Left lobe of liver (tissue), 2 donors: ENCODE measurements around the gene SAMD14. TPM values are rescaled to one million over a fixed set of nuclear protein-coding genes. Genes with fewer than 3 reads are reported as not detected.

Experiments used
- ATAC-seq: fragments of 200-7000 bp; cut with Tn5 transposase; one replicate; pipeline ENCODE4 v1.9.1; 2020; ENCODE audit warnings: mild to moderate bottlenecking, moderate library complexity
- DNase-seq: peaks from one replicate; pipeline ENCODE4 v3.0.0-alpha.2; 2020; ENCODE audit warnings: low spot score
- total RNA-seq: library from RNA; stranded (reverse); gene quantifications from one replicate; pipeline ENCODE4 v1.2.1, GENCODE V29; 2021
- donor health status: DM: no; HTN: no; CAD: no; lungs with moderate emphysema.
- donor health status: DM: no; HTN: yes; CAD: no.

Gene SAMD14
- total RNA-seq, 1 donor from 2014 or later = 1.9 TPM

GRCh38 chr17:50099003-50099402 lies 31.0 kb downstream of the SAMD14 start:
- DNase-seq (no peak), ATAC-seq (no peak)

GRCh38 chr17:50098583-50098982 lies 31.4 kb downstream of the SAMD14 start:
- no peak for ATAC-seq

GRCh38 chr17:50097926-50098325 lies 32.0 kb downstream of the SAMD14 start:
- DNase-seq (no peak), ATAC-seq (no peak)

More at GRCh38 chr17:50098583-50098982, 31.4 kb downstream of the SAMD14 start:
- no peak for DNase-seq

GRCh38 chr17:50097455-50097854 lies 32.5 kb downstream of the SAMD14 start:
- ATAC-seq = no peak
- no peak for DNase-seq

- ATAC-seq (no peak), DNase-seq (no peak)
Observed at GRCh38 chr17:50096758-50097157, 33.2 kb downstream of the SAMD14 start.

GRCh38 chr17:50096092-50096491 lies 33.9 kb downstream of the SAMD14 start:
- no peak for DNase-seq

GRCh38 chr17:50095626-50096037 lies 34.3 kb downstream of the SAMD14 start:
- no peak for ATAC-seq
- DNase-seq = no peak

More at GRCh38 chr17:50096092-50096491, 33.9 kb downstream of the SAMD14 start:
- ATAC-seq = no peak

- peak; percentile 98 for DNase-seq
- ATAC-seq = peak; percentile 89
Observed at GRCh38 chr17:50094753-50095619, 35.0 kb downstream of the SAMD14 start, which contains the start of gene PDK2. Gene PDK2 (plus strand): TSS chr17:50095351. CDS start chr17:50095436, 85 bp downstream.

- ATAC-seq = peak; percentile 75
- peak; percentile 89 for DNase-seq
Observed at GRCh38 chr17:50094243-50094752, 35.7 kb downstream of the SAMD14 start.

GRCh38 chr17:50093807-50094206 lies 36.2 kb downstream of the SAMD14 start:
- no peak for ATAC-seq
- DNase-seq = no peak

GRCh38 chr17:50093246-50093645 lies 36.7 kb downstream of the SAMD14 start:
- ATAC-seq (no peak), DNase-seq (no peak)

GRCh38 chr17:50091918-50092285 lies 38.1 kb downstream of the SAMD14 start:
- no peak for DNase-seq
- ATAC-seq = no peak

GRCh38 chr17:50090971-50091917 lies 38.7 kb downstream of the SAMD14 start:
- DNase-seq = no peak
- ATAC-seq = no peak

GRCh38 chr17:50090071-50090470 lies 39.9 kb downstream of the SAMD14 start:
- ATAC-seq (no peak), DNase-seq (no peak)

- ATAC-seq (no peak), DNase-seq (no peak)
Observed at GRCh38 chr17:50088952-50089825, 40.8 kb downstream of the SAMD14 start.

- DNase-seq (no peak), ATAC-seq (no peak)
Observed at GRCh38 chr17:50087912-50088405, 42.0 kb downstream of the SAMD14 start.

- DNase-seq (no peak), ATAC-seq (peak; percentile 96)
Observed at GRCh38 chr17:50087246-50087911, 42.6 kb downstream of the SAMD14 start.

GRCh38 chr17:50081757-50082156 lies 48.2 kb downstream of the SAMD14 start:
- DNase-seq (no peak), ATAC-seq (no peak)

- DNase-seq (no peak), ATAC-seq (no peak)
Observed at GRCh38 chr17:50080827-50081226, 49.1 kb downstream of the SAMD14 start.

GRCh38 chr17:50080096-50080480 lies 49.9 kb downstream of the SAMD14 start:
- DNase-seq (no peak), ATAC-seq (no peak)
